ENCODE measurements around the gene ARHGEF12.

DNA sequence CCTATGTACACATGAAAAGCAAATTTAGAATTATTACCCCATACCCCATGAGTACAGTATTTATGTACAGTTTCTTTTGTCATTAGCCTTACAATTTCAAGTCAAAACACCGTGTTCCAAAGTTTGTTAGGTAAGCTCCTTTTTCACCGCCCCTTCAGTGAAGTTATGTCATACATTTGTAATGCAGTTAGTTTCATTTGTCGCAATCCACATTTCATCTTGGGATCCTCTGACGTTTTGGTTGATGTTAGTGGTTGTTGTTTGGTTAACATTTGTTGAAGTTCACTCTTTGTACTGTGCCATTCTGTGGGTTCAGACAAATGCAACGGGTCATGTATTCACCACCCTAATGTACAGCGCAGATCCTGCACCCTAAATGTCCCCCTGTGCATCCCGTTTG is 45.2 kb downstream of the ARHGEF12 start:
- TF ChIP-seq CTCF (IDR thresholded peaks at IDR 0.05; ENCODE audit: low read depth, low read length): no peak
- TF ChIP-seq EZH2phosphoT487 (IDR thresholded peaks at IDR 0.05; ENCODE audit: low read depth): no peak

Data from OCI-LY3 (cell line).